Measurements from ENCODE around the gene FAM114A2. TPM values are rescaled to one million over a fixed set of nuclear protein-coding genes. Genes with fewer than 3 reads are reported as not detected.
A peak's percentile ranks its signal among the peaks of the same experiment; 100 is the strongest.

The FAM114A2 gene
- total and polyA plus RNA-seq, 4 donors: 5.4 to 18.3 (median 11.6) TPM

GRCh38 chr5:154042766-154043165 lies 4.1 kb upstream of the FAM114A2 start:
- H3K4me1 ChIP-seq (ENCODE audit: control insufficient read depth in 4 of 4, insufficient read depth in 4 of 4, low read length in 3 of 4): peaks cover 0 to 14% (median 8%) of the 10 kb centered on the region in 4 donors
- H3K27me3 ChIP-seq (ENCODE audit: control insufficient read depth in 4 of 4, insufficient read depth in 4 of 4, low read length in 3 of 4): no peaks in the 10 kb centered on the region
- no peak overlapping the region for H3K9ac ChIP-seq (ENCODE audit: low read depth in 1 of 2, low read length in 2 of 2)
- no peak for DNase-seq (ENCODE audit: low spot score)
- TF ChIP-seq YY1 (IDR thresholded peaks at IDR 0.05): peak; percentile 49
- TF ChIP-seq MAX (IDR thresholded peaks at IDR 0.05): peak; percentile 13
- no peak for TF ChIP-seq SP1 (IDR thresholded peaks at IDR 0.05)
- no peak overlapping the region for H3K4me3 ChIP-seq (ENCODE audit: low read depth in 1 of 3, low read length in 3 of 3)
- H3K27ac ChIP-seq (ENCODE audit: low read depth in 1 of 2, low read length in 2 of 2): no peak overlapping the region
- H3K36me3 ChIP-seq (ENCODE audit: control insufficient read depth in 4 of 4, insufficient read depth in 3 of 4, low read depth in 1 of 4, low read length in 3 of 4): no peaks in the 10 kb centered on the region
- no peaks in the 10 kb centered on the region for H3K9me3 ChIP-seq (ENCODE audit: control insufficient read depth in 4 of 4, low read length in 3 of 4)
- 60% methylated on average over 2 of the region's 2 CpGs for WGBS

GRCh38 chr5:154039458-154039829 lies 734 bp upstream of the FAM114A2 start:
- no peaks in the 10 kb centered on the region for H3K27me3 ChIP-seq (ENCODE audit: control insufficient read depth in 4 of 4, insufficient read depth in 4 of 4, low read length in 3 of 4)
- no peak for TF ChIP-seq ZBTB33 (IDR thresholded peaks at IDR 0.05)
- no peak for TF ChIP-seq YY1 (IDR thresholded peaks at IDR 0.05)
- no peak for TF ChIP-seq NR2F2 (IDR thresholded peaks at IDR 0.05)
- no peak for TF ChIP-seq ATF3 (IDR thresholded peaks at IDR 0.05)
- TF ChIP-seq FOXA1 (IDR thresholded peaks at IDR 0.05): no peak
- no peak for TF ChIP-seq RAD21 (IDR thresholded peaks at IDR 0.05)
- no peak for TF ChIP-seq HNF4A (conservative IDR thresholded peaks at IDR 0.05)
- TF ChIP-seq GABPA (IDR thresholded peaks at IDR 0.05 in 1 of 2, conservative IDR thresholded peaks at IDR 0.05 in 1 of 2): no peak
- no peak for TF ChIP-seq HNF4G (IDR thresholded peaks at IDR 0.05)
- no peak for TF ChIP-seq CTCF (IDR thresholded peaks at IDR 0.05; ENCODE audit: low read depth, low read length, missing input control)
- no peak for TF ChIP-seq MAX (IDR thresholded peaks at IDR 0.05)
- TF ChIP-seq JUND (IDR thresholded peaks at IDR 0.05): no peak
- TF ChIP-seq TAF1 (conservative IDR thresholded peaks at IDR 0.05): no peak
- H3K9ac ChIP-seq (ENCODE audit: low read depth in 1 of 2, low read length in 2 of 2): peak overlapping the region; percentile 26 to 73
- H3K27ac ChIP-seq (ENCODE audit: low read depth in 1 of 2, low read length in 2 of 2): peak overlapping the region in 1 of 2 donors; percentile 72
- no peak for DNase-seq (ENCODE audit: low spot score)
- 59% methylated on average over 1 of the region's 1 CpG for WGBS
- no peaks in the 10 kb centered on the region for H3K36me3 ChIP-seq (ENCODE audit: control insufficient read depth in 4 of 4, insufficient read depth in 3 of 4, low read depth in 1 of 4, low read length in 3 of 4)
- peaks cover 2 to 17% (median 9%) of the 10 kb centered on the region in 4 donors for H3K4me1 ChIP-seq (ENCODE audit: control insufficient read depth in 4 of 4, insufficient read depth in 4 of 4, low read length in 3 of 4)
- H3K9me3 ChIP-seq (ENCODE audit: control insufficient read depth in 4 of 4, low read length in 3 of 4): no peaks in the 10 kb centered on the region
- H3K4me3 ChIP-seq (ENCODE audit: low read depth in 1 of 3, low read length in 3 of 3): peak overlapping the region; percentile 77 to 99 (median 78)

- 1% methylated on average over 22 of the region's 22 CpGs for WGBS
- TF ChIP-seq REST (IDR thresholded peaks at IDR 0.05) (no peak), HNF4G (IDR thresholded peaks at IDR 0.05) (no peak), HNF4A (conservative IDR thresholded peaks at IDR 0.05) (no peak), EGR1 (IDR thresholded peaks at IDR 0.05; ENCODE audit: low read depth in 2 of 2) (no peak), RXRA (IDR thresholded peaks at IDR 0.05) (no peak), NR2F2 (IDR thresholded peaks at IDR 0.05) (no peak), SP1 (IDR thresholded peaks at IDR 0.05) (no peak), RAD21 (IDR thresholded peaks at IDR 0.05) (no peak)
Measured at GRCh38 chr5:154038261-154038706, 426 bp downstream of the FAM114A2 start.

More at GRCh38 chr5:154038261-154038706, 426 bp downstream of the FAM114A2 start:
- no peak for DNase-seq (ENCODE audit: low spot score)
- Histone ChIP-seq H3K4me1 (ENCODE audit: control insufficient read depth in 4 of 4, insufficient read depth in 4 of 4, low read length in 3 of 4) (peaks cover 2 to 17% (median 9%) of the 10 kb centered on the region in 4 donors), H3K27ac (ENCODE audit: low read depth in 1 of 2, low read length in 2 of 2) (peak overlapping the region; percentile 72 to 79), H3K9ac (ENCODE audit: low read depth in 1 of 2, low read length in 2 of 2) (peak overlapping the region; percentile 55 to 73), H3K4me3 (ENCODE audit: low read depth in 1 of 3, low read length in 3 of 3) (peak overlapping the region; percentile 77 to 99 (median 78)), H3K36me3 (ENCODE audit: control insufficient read depth in 4 of 4, insufficient read depth in 3 of 4, low read depth in 1 of 4, low read length in 3 of 4) (no peaks in the 10 kb centered on the region), H3K9me3 (ENCODE audit: control insufficient read depth in 4 of 4, low read length in 3 of 4) (no peaks in the 10 kb centered on the region), H3K27me3 (ENCODE audit: control insufficient read depth in 4 of 4, insufficient read depth in 4 of 4, low read length in 3 of 4) (no peaks in the 10 kb centered on the region)

Data from liver (tissue), 9 donors.